Trophoblast cell (in vitro differentiated cells and primary cell): ENCODE measurements around the gene AMMECR1L.

Source experiments
- DNase-seq, 2 donors: peaks; one replicate each; pipeline ENCODE4 v3.0.0-alpha.2; 2016
- H2AFZ ChIP-seq: 2 replicates; pipeline ENCODE4 v1.6.1; 2013; ENCODE audit warnings: low read length, moderate library complexity, mild to moderate bottlenecking; ENCODE audit not compliant: insufficient read depth, poor library complexity
- H2AK5ac ChIP-seq: 2 replicates; pipeline ENCODE4 v1.6.1; 2013; ENCODE audit warnings: mild to moderate bottlenecking, low read length
- H2BK120ac ChIP-seq: 2 replicates; pipeline ENCODE4 v1.6.1; 2013; ENCODE audit warnings: low read length, mild to moderate bottlenecking, moderate library complexity; ENCODE audit not compliant: insufficient read depth, poor library complexity
- H2BK12ac ChIP-seq: 2 replicates; pipeline ENCODE4 v1.6.1; 2013; ENCODE audit warnings: mild to moderate bottlenecking, low read length, moderate library complexity
- H2BK5ac ChIP-seq: 2 replicates; pipeline ENCODE4 v1.6.1; 2013; ENCODE audit warnings: low read length, low read depth, moderate library complexity, mild to moderate bottlenecking; ENCODE audit not compliant: poor library complexity
- H3K14ac ChIP-seq: 2 replicates; pipeline ENCODE4 v1.6.1; 2013; ENCODE audit warnings: mild to moderate bottlenecking, low read length
- H3K18ac ChIP-seq: 2 replicates; pipeline ENCODE4 v1.6.1; 2013; ENCODE audit warnings: mild to moderate bottlenecking, low read length
- H3K23ac ChIP-seq: 2 replicates; pipeline ENCODE4 v1.6.1; 2013; ENCODE audit warnings: low read length
- H3K27ac ChIP-seq: 2 replicates; pipeline ENCODE4 v1.5.1; 2013; ENCODE audit warnings: low read depth, mild to moderate bottlenecking, inconsistent platforms, low read length, moderate library complexity
- H3K27me3 ChIP-seq: 2 replicates; pipeline ENCODE4 v1.6.1; 2013; ENCODE audit warnings: inconsistent platforms, mild to moderate bottlenecking, low read length, moderate library complexity; ENCODE audit not compliant: insufficient read depth
- H3K36me3 ChIP-seq, 2 experiments: 1 replicate in 1 of 2; 2 replicates in 1 of 2; pipeline ENCODE4 v1.6.1; 2013; ENCODE audit warnings: low read length in 2 of 2, mild to moderate bottlenecking in 2 of 2, moderate library complexity in 1 of 2; ENCODE audit not compliant: insufficient read depth in 2 of 2, control insufficient read depth in 1 of 2
- H3K4ac ChIP-seq: 2 replicates; pipeline ENCODE4 v1.6.1; 2013; ENCODE audit warnings: low read depth, mild to moderate bottlenecking, low read length, moderate library complexity
- H3K4me1 ChIP-seq, 2 experiments: 1 replicate in 1 of 2; 2 replicates in 1 of 2; pipeline ENCODE4 v1.6.1; 2013; ENCODE audit warnings: low read length in 2 of 2, mild to moderate bottlenecking in 2 of 2, moderate library complexity in 1 of 2; ENCODE audit not compliant: insufficient read depth in 2 of 2, control insufficient read depth in 1 of 2
- H3K4me2 ChIP-seq: 2 replicates; pipeline ENCODE4 v1.6.1; 2013; ENCODE audit warnings: inconsistent platforms, mild to moderate bottlenecking, low read length, moderate library complexity
- H3K4me3 ChIP-seq: 2 replicates; pipeline ENCODE4 v1.5.1; 2013; ENCODE audit warnings: mild to moderate bottlenecking, low read depth, low read length, inconsistent platforms
- H3K79me1 ChIP-seq: one replicate; pipeline ENCODE4 v1.6.1; 2013; ENCODE audit warnings: low read length
- H3K79me2 ChIP-seq: 2 replicates; pipeline ENCODE4 v1.6.1; 2013; ENCODE audit warnings: low read length, mild to moderate bottlenecking; ENCODE audit not compliant: control insufficient read depth, insufficient read depth, poor library complexity
- H3K9ac ChIP-seq: 2 replicates; pipeline ENCODE4 v1.6.1; 2013; ENCODE audit warnings: mild to moderate bottlenecking, low read length
- H3K9me3 ChIP-seq: 2 replicates; pipeline ENCODE4 v1.6.1; 2013; ENCODE audit warnings: low read depth, mild to moderate bottlenecking, control low read depth, inconsistent platforms, low read length; ENCODE audit not compliant: insufficient read depth
- H4K12ac ChIP-seq: 2 replicates; pipeline ENCODE4 v1.6.1; 2013; ENCODE audit warnings: low read depth, mild to moderate bottlenecking, low read length, moderate library complexity
- H4K8ac ChIP-seq: 2 replicates; pipeline ENCODE4 v1.6.1; 2013; ENCODE audit warnings: low read depth, mild to moderate bottlenecking, low read length, moderate library complexity
- H4K91ac ChIP-seq: one replicate; pipeline ENCODE4 v1.6.1; 2013; ENCODE audit warnings: low read depth, mild to moderate bottlenecking, low read length, moderate library complexity
- WGBS: extraction: QIAGEN DNeasy Blood & Tissue Kit; methylation state at CpG from one replicate; pipeline ENCODE4 v1.1.7; 2013; ENCODE audit warnings: missing lambda C conversion rate; ENCODE audit not compliant: insufficient read length, insufficient coverage; ENCODE audit errors: extremely low coverage; 5-methylcytosine and 5-hydroxymethylcytosine counted together

AMMECR1L gene

GRCh38 chr2:127901339-127902056 is 15.7 kb upstream of the AMMECR1L start:
- Histone ChIP-seq H3K27me3 (no peaks in the 10 kb centered on the region), H3K36me3 (no peaks in the 10 kb centered on the region), H3K79me2 (no peaks in the 10 kb centered on the region), H3K23ac (no peak overlapping the region), H2BK120ac (no peak overlapping the region), H3K9me3 (no peaks in the 10 kb centered on the region), H3K79me1 (no peaks in the 10 kb centered on the region), H3K4ac (no peak overlapping the region), H3K18ac (no peak overlapping the region), H2AFZ (no peak overlapping the region), H4K12ac (no peak overlapping the region), H3K4me3 (no peak overlapping the region), H3K4me1 (peaks cover 0 to 2% of the 10 kb centered on the region in 2 experiments), H4K91ac (no peak overlapping the region), H3K27ac (no peak overlapping the region), H2AK5ac (no peak overlapping the region), H3K9ac (no peak overlapping the region), H3K4me2 (no peak overlapping the region), H2BK5ac (no peak overlapping the region), H4K8ac (no peak overlapping the region), H2BK12ac (no peak overlapping the region), H3K14ac (no peak overlapping the region)
- DNase-seq = no peak
- no CpG with 5 or more reads among the region's 12 CpGs for WGBS

- H2BK120ac ChIP-seq = no peak overlapping the region
- H3K18ac ChIP-seq = no peak overlapping the region
- H2BK12ac ChIP-seq = no peak overlapping the region
- H4K91ac ChIP-seq = no peak overlapping the region
- H3K9me3 ChIP-seq = no peaks in the 10 kb centered on the region
- H3K4ac ChIP-seq = no peak overlapping the region
- H2AFZ ChIP-seq = no peak overlapping the region
- H3K9ac ChIP-seq = no peak overlapping the region
- H2AK5ac ChIP-seq = no peak overlapping the region
- no peaks in the 10 kb centered on the region for H3K36me3 ChIP-seq
- no peak overlapping the region for H4K12ac ChIP-seq
- no peak overlapping the region for H4K8ac ChIP-seq
- H3K4me2 ChIP-seq = no peak overlapping the region
- no peak for DNase-seq
- no peak overlapping the region for H3K14ac ChIP-seq
- no peaks in the 10 kb centered on the region for H3K79me2 ChIP-seq
- H3K27me3 ChIP-seq = no peaks in the 10 kb centered on the region
- H3K23ac ChIP-seq = no peak overlapping the region
- no peak overlapping the region for H3K4me3 ChIP-seq
- no peak overlapping the region for H3K27ac ChIP-seq
- H2BK5ac ChIP-seq = no peak overlapping the region
- no peaks in the 10 kb centered on the region for H3K79me1 ChIP-seq
- WGBS = no CpG with 5 or more reads among the region's 1 CpG
- H3K4me1 ChIP-seq = peaks cover 0 to 2% of the 10 kb centered on the region in 2 experiments
Measured at GRCh38 chr2:127897531-127898211, 11.9 kb upstream of the AMMECR1L start.

GRCh38 chr2:127893494-127893893 is 7.7 kb upstream of the AMMECR1L start:
- Histone ChIP-seq H3K79me2 (no peaks in the 10 kb centered on the region), H4K91ac (no peak overlapping the region), H3K23ac (no peak overlapping the region), H2AFZ (no peak overlapping the region), H3K9ac (no peak overlapping the region), H2AK5ac (no peak overlapping the region), H3K27me3 (no peaks in the 10 kb centered on the region), H3K79me1 (no peaks in the 10 kb centered on the region), H2BK120ac (no peak overlapping the region), H3K14ac (no peak overlapping the region), H2BK12ac (no peak overlapping the region), H2BK5ac (no peak overlapping the region), H3K27ac (no peak overlapping the region), H3K36me3 (no peaks in the 10 kb centered on the region), H3K4ac (no peak overlapping the region), H4K12ac (no peak overlapping the region), H3K9me3 (no peaks in the 10 kb centered on the region), H4K8ac (no peak overlapping the region), H3K18ac (no peak overlapping the region), H3K4me2 (no peak overlapping the region), H3K4me1 (no peaks in the 10 kb centered on the region), H3K4me3 (no peak overlapping the region)
- peak; percentile 10 to 43 for DNase-seq
- WGBS = no CpG with 5 or more reads among the region's 5 CpGs

- Histone ChIP-seq H2AK5ac (no peak overlapping the region), H3K9ac (no peak overlapping the region), H3K9me3 (no peaks in the 10 kb centered on the region), H3K27me3 (no peaks in the 10 kb centered on the region), H4K8ac (no peak overlapping the region), H3K4me2 (no peak overlapping the region), H3K18ac (no peak overlapping the region), H2AFZ (no peak overlapping the region), H2BK5ac (no peak overlapping the region), H4K12ac (no peak overlapping the region), H3K79me2 (no peaks in the 10 kb centered on the region), H3K36me3 (no peaks in the 10 kb centered on the region), H3K4ac (no peak overlapping the region), H3K23ac (no peak overlapping the region), H2BK120ac (no peak overlapping the region), H3K14ac (no peak overlapping the region), H3K27ac (no peak overlapping the region), H3K79me1 (no peaks in the 10 kb centered on the region), H4K91ac (no peak overlapping the region), H2BK12ac (no peak overlapping the region), H3K4me3 (no peak overlapping the region), H3K4me1 (no peaks in the 10 kb centered on the region)
- no CpG with 5 or more reads among the region's 14 CpGs for WGBS
- DNase-seq = peak; percentile 79 to 87
Measured at GRCh38 chr2:127893033-127893432, 7.3 kb upstream of the AMMECR1L start.
